Loucy (cell line): ENCODE measurements around the gene MYO10.

Experiments
- EZH2phosphoT487 ChIP-seq: fragments of 200-600 bp; IDR thresholded peaks from 2 replicates; pipeline ENCODE4 v1.6.1; 2018; ENCODE audit warnings: antibody characterized with exemption, mild to moderate bottlenecking, moderate library complexity, borderline replicate concordance
- TF ChIP-seq, protein P1 (sequence below): fragments of 200-600 bp; sonication (generic); conservative IDR thresholded peaks from 2 replicates; pipeline ENCODE4 v1.5.1; 2014; ENCODE audit warnings: mild to moderate bottlenecking, antibody characterized with exemption, low read length

GRCh38 chr5:16806711-16807546, 129.2 kb downstream of the MYO10 start:
- TF ChIP-seq, protein P1, sequence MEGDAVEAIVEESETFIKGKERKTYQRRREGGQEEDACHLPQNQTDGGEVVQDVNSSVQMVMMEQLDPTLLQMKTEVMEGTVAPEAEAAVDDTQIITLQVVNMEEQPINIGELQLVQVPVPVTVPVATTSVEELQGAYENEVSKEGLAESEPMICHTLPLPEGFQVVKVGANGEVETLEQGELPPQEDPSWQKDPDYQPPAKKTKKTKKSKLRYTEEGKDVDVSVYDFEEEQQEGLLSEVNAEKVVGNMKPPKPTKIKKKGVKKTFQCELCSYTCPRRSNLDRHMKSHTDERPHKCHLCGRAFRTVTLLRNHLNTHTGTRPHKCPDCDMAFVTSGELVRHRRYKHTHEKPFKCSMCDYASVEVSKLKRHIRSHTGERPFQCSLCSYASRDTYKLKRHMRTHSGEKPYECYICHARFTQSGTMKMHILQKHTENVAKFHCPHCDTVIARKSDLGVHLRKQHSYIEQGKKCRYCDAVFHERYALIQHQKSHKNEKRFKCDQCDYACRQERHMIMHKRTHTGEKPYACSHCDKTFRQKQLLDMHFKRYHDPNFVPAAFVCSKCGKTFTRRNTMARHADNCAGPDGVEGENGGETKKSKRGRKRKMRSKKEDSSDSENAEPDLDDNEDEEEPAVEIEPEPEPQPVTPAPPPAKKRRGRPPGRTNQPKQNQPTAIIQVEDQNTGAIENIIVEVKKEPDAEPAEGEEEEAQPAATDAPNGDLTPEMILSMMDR = no peak
- no peak for TF ChIP-seq EZH2phosphoT487
